Kidney epithelial cell (primary cell): ENCODE results near the gene ITFG1. TPM values are rescaled to one million over a fixed set of nuclear protein-coding genes. Genes with fewer than 3 reads are reported as not detected.
"Not testable (repeated sequence)": the region's sequence is repeated elsewhere in the genome, so short reads cannot be mapped to it uniquely, and the experiment has no call there.

Experiments used
- DNase-seq: peaks from one replicate; pipeline ENCODE4 v3.0.0-alpha.2; 2010; ENCODE audit warnings: low read depth
- H3K27me3 ChIP-seq: 2 replicates; pipeline ENCODE4 v1.6.0; 2011; ENCODE audit warnings: low read length; ENCODE audit not compliant: control insufficient read depth, insufficient read depth
- H3K36me3 ChIP-seq: 2 replicates; pipeline ENCODE4 v1.5.1; 2011; ENCODE audit warnings: low read length; ENCODE audit not compliant: control insufficient read depth, insufficient read depth
- H3K4me3 ChIP-seq: 2 replicates; pipeline ENCODE4 v1.5.1; 2011; ENCODE audit warnings: low read depth, mild to moderate bottlenecking, control low read depth, low read length
- total RNA-seq: library from RNA; depleted of rRNA; stranded (reverse); fragments of >200 nt; gene quantifications from 2 replicates; pipeline ENCODE4 v1.2.3, GENCODE V29; 2015
- TF ChIP-seq, protein P1 (sequence below): IDR thresholded peaks from 2 replicates; pipeline ENCODE4 v1.5.1; 2011; ENCODE audit warnings: mild to moderate bottlenecking, moderate library complexity, low read length, control low read depth, inconsistent platforms; ENCODE audit not compliant: insufficient read depth, poor library complexity, severe bottlenecking

The ITFG1 gene
- total RNA-seq, 1 donor from 2014 or later: 52.6 TPM

DNA sequence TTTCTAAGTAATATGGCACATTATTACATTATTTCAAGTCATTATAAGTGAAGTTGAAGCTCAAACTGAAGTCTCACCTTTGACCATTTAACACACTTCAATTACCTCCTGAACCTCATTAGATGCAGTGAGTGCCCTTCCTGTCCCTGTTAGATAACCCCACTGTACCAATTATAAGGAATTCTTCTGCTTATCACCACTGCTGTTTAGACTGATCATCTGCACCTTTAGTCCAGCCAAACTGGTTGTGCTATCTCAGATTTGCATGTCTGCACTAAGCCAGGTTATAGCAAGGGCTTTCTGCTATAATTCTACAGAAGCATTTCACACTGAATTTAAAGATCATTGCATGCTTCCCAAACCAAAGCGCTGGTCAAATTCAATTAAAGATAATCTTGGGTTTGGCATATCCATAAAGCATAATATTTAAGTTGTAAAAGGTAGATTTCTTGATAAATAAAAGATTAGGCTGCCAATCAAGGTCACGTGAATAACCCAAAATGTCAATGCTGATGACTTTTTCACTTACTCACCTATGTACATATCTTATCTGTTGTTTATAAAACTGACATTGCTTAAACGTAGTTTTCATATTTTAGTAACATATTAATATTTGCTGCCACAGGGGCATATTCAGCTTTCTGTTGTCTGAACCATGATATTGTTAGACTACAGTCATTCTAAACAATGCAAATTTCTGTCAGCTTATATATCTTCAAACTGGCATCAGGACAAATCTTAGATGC, 11.9 kb downstream of the ITFG1 start:
- H3K27me3 ChIP-seq: no peaks in the 10 kb centered on the region
- H3K36me3 ChIP-seq: no peaks in the 10 kb centered on the region
- no peak for DNase-seq
- no peak overlapping the region for H3K4me3 ChIP-seq
- TF ChIP-seq, protein P1, sequence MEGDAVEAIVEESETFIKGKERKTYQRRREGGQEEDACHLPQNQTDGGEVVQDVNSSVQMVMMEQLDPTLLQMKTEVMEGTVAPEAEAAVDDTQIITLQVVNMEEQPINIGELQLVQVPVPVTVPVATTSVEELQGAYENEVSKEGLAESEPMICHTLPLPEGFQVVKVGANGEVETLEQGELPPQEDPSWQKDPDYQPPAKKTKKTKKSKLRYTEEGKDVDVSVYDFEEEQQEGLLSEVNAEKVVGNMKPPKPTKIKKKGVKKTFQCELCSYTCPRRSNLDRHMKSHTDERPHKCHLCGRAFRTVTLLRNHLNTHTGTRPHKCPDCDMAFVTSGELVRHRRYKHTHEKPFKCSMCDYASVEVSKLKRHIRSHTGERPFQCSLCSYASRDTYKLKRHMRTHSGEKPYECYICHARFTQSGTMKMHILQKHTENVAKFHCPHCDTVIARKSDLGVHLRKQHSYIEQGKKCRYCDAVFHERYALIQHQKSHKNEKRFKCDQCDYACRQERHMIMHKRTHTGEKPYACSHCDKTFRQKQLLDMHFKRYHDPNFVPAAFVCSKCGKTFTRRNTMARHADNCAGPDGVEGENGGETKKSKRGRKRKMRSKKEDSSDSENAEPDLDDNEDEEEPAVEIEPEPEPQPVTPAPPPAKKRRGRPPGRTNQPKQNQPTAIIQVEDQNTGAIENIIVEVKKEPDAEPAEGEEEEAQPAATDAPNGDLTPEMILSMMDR: no peak

DNA sequence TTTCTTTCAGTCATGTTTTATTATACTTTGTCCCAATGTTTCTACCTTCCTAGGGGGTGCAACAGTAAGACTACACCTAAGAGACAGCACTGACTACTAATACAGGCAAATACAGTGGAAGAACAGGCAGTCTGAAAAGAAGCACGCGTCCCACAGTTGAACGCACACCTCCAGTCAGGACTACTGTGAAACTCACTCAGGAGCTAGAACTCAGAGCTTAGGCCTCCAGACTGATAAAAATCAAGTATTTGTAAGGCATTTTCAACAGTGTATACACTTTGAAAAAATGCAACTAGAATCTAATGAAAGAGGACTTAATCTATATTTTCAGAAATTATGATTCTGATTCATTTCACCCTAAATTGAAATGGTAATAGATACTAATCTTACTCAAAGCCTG, 14.4 kb downstream of the ITFG1 start:
- H3K36me3 ChIP-seq: no peaks in the 10 kb centered on the region
- no peak for DNase-seq
- H3K4me3 ChIP-seq: no peak overlapping the region
- no peaks in the 10 kb centered on the region for H3K27me3 ChIP-seq
- TF ChIP-seq, protein P1: no peak

DNA sequence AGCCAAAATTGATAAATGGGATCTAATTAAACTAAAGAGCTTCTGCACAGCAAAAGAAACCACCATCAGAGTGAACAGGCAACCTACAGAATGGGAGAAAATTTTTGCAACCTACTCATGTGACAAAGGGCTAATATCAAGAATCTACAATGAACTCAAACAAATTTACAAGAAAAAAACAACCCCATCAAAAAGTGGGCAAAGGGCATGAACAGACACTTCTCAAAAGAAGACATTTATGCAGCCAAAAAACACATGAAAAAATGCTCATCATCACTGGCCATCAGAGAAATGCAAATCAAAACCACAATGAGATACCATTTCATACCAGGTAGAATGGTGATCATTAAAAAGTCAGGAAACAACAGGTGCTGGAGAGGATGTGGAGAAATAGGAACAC, 18.0 kb downstream of the ITFG1 start:
- H3K27me3 ChIP-seq, H3K36me3 ChIP-seq, H3K4me3 ChIP-seq, DNase-seq: not testable (repeated sequence)

DNA sequence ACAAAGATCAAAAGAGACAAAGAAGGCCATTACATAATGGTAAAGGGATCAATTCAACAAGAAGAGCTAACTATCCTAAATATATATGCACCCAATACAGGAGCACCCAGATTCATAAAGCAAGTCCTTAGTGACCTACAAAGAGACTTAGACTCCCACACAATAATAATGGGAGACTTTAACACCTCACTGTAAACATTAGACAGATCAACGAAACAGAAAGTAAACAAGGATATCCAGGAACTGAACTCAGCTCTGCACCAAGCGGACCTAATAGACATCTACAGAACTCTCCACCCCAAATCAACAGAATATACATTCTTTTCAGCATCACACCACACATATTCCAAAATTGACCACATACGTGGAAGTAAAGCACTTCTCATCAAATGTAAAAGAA, 20.8 kb downstream of the ITFG1 start:
- H3K4me3 ChIP-seq, H3K36me3 ChIP-seq, DNase-seq, H3K27me3 ChIP-seq: not testable (repeated sequence)

DNA sequence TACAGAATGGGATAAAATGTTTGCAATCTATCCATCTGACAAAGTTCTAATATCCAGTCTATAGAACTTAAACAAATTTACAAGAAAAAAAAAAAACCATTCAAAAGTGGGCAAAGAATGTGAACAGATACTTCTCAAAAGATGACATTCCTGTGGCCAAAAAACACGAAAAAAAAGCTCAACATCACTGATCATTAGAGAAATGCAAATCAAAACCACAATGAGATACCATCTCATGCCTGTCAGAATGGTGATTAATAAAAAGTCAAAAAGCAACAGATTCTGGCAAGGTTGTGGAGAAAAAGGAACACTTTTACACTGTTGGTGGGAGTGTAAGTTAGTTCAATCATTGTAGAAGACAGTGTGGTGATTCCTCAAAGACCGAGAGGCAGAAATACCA, 26.6 kb downstream of the ITFG1 start:
- not testable (repeated sequence) for H3K4me3 ChIP-seq, H3K36me3 ChIP-seq, H3K27me3 ChIP-seq, DNase-seq

DNA sequence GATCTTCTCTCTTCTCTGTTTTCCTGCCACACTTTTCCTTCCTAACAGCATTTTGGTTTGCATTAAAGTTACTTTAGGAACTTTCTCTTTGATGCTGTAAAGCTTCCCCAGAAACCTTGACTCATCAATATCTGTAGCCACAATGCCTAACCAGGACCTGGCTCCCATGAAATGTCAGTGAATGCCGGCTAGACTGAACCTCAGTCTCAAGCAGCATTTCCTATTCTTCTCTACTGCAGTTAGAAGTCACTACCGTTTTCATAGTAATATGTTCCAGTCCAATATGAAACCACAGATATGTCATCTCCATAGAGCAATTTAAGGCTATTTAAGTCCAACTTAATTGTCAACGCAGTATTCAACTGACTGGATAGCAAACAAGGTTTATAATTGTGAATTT, 28.9 kb downstream of the ITFG1 start:
- no peaks in the 10 kb centered on the region for H3K27me3 ChIP-seq
- no peak for DNase-seq
- H3K36me3 ChIP-seq: peaks cover 1% of the 10 kb centered on the region
- H3K4me3 ChIP-seq: no peak overlapping the region
- TF ChIP-seq, protein P1: no peak

DNA sequence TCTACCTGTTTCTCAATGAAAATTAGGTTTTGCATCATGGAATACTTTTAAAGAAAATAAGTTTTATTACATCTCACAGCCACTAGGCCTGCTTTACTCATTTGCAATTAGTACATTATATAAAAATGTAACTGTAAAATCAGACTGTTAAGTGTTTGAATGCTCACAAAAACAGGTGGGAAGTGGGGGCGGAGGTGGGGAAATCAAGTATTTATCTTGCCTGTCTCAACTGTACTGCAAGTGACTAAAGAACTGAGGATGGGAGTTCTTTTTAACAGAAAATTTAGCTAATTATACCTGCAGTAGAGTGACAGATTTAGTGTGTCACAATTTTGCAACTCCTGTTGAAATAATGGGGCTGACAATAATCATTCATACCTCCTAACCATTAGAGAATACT, 34.1 kb downstream of the ITFG1 start:
- H3K36me3 ChIP-seq: peaks cover 3% of the 10 kb centered on the region
- no peaks in the 10 kb centered on the region for H3K27me3 ChIP-seq
- TF ChIP-seq, protein P1: no peak
- no peak for DNase-seq
- H3K4me3 ChIP-seq: no peak overlapping the region
